Subcutaneous adipose tissue (tissue), 4 donors: Measurements from ENCODE around the gene SLCO2A1. TPM values are rescaled to one million over a fixed set of nuclear protein-coding genes. Genes with fewer than 3 reads are reported as not detected.

Experiments used
- CTCF ChIP-seq: fragments of 450-650 bp; IDR thresholded peaks from one replicate; pipeline ENCODE4 v1.5.1; 2016; ENCODE audit warnings: low read depth, mild to moderate bottlenecking, control low read depth, antibody characterized with exemption, moderate library complexity
- total RNA-seq, 4 donors: library from RNA; depleted of rRNA; stranded (reverse); fragments of >200 nt; gene quantifications; one replicate each; pipeline ENCODE4 v1.1.0, GENCODE V29; 2016

The SLCO2A1 gene
- total RNA-seq, 4 donors from 2014 or later = 2.4 to 7.2 (median 3.1) TPM

DNA sequence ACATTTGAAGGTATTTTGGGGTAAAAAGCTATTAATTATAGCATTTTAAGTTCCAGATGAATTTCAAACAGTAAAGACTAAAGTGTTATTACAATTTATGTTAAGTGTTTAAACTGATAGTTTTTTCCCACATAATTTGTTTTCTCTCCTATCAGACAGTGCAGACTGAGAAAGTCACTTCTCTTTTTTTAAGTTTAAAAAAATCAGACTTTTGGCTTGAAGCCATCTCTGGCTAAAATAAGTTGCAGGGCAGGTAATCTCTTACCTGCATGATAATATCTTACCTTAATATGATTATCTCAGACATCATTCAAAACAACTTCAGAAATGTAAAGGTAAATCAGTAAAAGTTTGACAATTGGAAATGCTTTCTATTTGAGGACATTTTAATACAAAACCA, 112.6 kb downstream of the SLCO2A1 start:
- TF ChIP-seq CTCF = no peak

GRCh38 chr3:133915685-133916658, 113.8 kb downstream of the SLCO2A1 start:
- TF ChIP-seq CTCF = no peak

DNA sequence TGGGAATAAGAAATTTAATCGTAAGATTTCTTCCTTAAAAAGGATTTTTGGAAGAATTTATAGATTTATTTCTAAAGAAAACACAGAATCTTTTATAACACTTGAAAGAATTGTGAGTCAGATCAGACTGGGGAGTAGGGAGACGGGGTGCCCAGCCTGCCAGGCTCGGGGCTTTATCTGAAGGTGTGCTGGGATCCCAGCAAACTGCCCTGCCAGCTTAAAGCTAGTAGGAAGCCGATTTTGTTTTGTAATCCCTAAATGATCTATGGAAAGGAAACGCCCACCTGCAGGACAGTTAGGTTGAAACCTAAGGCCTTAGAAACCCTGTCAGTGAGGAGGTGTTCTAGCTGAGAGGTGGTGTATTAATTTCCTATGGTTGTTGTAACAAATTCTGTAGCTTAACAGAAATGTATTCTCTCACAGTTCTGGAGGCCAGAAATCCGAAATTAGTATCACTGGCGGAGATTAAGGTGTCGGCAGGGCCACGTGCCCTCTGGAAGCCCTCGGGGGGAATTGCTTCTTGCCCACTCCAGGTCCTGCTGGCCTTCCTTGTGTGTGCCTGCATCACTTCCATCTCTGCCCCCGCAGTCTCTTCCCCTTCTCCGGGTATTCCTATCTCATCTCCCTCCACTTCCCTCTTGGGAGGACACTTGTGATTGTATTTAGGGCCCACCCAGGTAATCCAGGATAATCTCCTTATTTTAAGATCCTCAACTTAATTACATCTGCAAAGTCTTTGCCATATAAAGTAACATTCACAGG, 114.7 kb downstream of the SLCO2A1 start:
- no peak for TF ChIP-seq CTCF

DNA sequence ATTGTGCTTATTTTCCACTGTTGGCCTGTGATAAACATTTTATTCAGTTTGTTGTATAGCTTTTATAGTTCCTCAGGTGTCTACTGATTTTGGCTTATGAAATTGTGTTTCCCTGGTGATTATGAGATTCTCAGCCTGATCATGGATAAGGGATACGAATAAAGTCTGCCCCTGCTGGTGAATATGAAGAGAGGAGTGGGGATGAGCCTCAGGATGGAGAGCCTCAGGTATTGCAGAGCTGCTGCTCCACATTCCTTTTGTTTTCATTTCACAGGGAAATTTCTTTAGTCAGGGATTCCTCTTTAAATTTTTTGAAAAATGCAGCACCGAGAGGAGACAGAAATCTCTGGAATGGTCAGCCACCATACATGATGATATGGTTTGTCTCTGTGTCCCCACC, 119.3 kb downstream of the SLCO2A1 start:
- no peak for TF ChIP-seq CTCF

DNA sequence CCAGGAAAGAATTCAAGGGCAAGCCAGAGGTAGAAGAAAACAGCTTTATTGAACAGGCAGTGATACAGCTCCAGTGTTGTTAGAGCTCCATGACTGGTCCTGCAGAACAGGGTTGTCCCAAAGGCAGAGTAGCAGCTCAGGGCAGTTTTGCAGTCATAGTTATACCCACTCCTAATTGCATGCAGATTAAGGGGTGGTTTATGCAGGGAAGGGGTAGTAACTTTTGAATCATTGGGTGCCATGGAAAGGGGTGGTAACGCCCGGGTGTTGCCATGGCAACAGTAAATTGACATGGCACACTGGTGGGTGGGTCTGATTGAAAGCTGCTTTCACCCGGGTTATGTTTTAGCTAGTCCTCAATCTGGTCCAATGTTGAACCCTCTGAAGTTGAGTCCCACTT, 124.3 kb downstream of the SLCO2A1 start:
- TF ChIP-seq CTCF = no peak

GRCh38 chr3:133901847-133902246, 127.9 kb downstream of the SLCO2A1 start:
- TF ChIP-seq CTCF = no peak

GRCh38 chr3:133901083-133901482, 128.6 kb downstream of the SLCO2A1 start:
- TF ChIP-seq CTCF = no peak
